HG03103 (cell line): ENCODE data around the gene STX19.

Source experiments
- ATAC-seq: cut with Tn5 transposase; IDR thresholded peaks from one replicate; pipeline ENCODE4 v1.9.1; 2021; ENCODE audit warnings: low read depth; ENCODE audit not compliant: unreplicated experiment

Gene STX19

DNA sequence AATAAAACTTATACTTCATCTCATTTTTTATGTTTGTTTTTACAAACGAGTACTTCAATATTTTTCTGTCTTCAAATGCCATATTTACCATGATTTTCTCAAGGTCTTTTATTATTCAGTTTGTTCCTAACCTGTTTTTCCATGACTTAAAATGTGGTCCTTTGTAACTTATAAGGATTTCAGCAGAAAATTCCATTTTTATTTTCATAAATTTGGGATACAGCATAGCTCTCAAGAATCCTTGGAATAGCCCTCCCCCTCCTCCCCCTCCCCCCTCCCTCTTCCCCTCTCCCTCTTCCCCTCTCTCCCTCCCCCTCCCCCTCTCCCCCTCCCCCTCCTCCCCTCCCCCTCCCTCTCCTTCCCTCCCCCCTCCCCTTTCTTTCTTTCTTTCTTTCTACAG is 14.9 kb upstream of the STX19 start:
- ATAC-seq = no peak

DNA sequence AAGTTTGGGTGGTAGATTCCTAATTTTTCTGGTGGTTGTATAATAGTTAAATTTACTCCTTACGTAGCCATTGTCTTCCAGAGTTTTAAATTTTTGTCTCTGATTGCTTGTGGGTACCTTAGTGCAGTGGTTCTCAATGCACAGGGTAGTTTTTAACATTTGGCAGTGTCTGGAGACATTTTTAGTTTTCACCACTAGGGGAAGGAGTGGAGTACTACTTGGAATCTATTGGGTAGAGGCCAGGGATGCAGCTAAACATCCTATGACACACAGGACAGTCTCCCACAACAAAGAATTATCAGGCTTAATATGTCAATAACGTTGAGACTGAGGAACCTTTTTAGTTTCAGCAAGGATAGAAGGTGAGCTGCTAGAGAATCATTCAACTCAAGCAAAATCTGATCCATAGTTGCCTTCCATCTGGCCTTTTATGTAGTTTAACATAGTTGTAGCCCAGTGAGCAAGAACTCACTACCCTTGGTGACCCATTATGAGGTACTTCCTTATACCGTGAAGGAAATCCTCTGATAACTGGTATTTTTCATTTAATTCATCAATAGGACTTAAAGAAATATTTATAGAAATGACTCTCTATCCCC is 8.6 kb upstream of the STX19 start:
- peak; percentile 83 for ATAC-seq

DNA sequence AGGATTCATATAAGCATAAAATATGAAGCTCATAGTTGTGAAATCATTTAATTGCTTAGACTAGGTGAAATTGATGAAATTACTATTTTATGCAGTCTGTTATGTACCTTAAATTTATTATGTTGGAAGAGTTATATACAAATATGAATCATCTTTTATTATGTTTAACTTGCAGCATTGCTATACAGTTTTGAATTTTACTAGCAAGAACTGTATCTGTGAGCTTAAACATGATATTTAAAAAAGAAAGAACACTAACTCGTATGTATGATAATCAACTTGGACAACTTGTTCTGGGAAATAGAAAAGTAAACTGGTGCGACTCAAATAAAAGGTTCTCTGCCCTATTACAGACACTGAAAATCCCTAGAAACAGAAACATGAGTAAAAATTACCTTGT is 1.8 kb downstream of the STX19 start:
- ATAC-seq = no peak

DNA sequence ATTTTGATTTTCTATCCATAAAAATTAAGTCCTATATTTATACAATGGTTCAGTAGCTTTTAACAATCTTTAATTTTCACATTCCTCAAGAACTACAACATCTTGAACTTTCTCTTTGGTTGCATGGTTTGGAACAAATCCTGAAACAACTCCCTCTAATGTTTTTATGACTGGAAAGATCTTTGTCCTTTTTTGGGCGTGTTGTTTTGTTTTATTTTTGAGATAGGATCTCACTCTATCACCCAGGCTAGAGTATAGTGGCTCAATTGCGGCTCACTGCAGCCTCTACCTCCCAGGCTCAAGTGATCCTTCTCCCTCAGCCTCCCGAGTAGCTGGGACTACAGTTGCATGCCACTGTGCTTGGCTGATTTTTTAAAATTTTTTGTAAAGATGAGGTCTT is 4.0 kb downstream of the STX19 start:
- ATAC-seq = no peak

DNA sequence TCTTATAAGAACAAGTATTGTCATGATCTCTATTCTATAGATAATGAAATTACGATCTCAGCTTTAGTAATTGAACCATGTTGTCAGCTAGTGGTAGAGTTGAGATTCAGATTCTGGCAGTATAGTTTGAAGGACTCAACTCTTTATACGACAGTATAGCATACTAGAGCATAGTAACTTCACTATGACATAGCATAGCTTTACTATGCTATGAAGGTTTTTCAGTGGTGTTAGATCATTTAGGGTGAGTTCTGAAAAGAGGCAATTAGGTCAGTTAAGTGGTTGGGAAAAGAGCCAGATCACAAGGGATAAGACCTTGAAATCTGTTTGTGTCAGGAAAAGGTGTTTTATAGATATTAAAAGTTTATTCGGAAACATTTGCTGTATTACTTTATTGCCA is 8.1 kb downstream of the STX19 start:
- ATAC-seq = no peak

DNA sequence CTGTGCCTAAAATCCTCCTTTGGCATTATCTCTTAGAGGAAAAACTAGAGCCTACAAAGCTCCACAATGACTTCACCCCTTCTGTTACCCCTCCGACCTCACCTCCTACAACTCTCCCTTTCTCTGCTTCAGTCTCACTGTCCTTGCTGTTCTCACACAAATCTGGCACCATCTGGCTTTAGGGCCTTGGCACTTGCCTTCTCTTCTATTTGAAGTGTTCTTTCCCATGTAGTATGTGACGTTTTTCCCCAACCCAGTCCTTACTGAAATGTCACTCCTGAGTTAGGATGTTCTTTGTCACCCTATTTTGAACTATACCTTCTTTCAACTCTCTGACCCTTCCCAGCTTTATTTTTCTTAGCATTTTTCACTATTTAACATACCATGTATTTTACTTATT is 8.7 kb downstream of the STX19 start:
- no peak for ATAC-seq

DNA sequence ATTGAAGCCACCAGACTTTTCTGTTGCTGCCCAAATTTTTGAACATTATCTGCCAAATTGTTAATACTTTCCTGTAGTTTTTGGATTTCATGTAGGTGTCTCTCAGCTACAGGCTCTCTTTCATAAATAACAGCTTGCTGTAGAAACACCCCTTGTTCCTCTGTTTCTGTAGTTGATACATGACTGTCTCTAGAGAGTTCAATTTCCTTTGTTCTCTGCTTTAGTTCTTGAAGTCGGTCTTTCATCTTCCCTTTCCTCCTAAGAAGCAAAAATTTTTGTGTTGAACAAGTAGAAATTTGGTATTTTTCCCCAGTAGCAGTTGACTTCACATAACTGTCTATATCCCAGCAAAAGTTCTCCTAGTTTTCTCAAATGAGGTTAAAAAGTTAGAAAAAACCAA is 13.4 kb downstream of the STX19 start:
- ATAC-seq = no peak

DNA sequence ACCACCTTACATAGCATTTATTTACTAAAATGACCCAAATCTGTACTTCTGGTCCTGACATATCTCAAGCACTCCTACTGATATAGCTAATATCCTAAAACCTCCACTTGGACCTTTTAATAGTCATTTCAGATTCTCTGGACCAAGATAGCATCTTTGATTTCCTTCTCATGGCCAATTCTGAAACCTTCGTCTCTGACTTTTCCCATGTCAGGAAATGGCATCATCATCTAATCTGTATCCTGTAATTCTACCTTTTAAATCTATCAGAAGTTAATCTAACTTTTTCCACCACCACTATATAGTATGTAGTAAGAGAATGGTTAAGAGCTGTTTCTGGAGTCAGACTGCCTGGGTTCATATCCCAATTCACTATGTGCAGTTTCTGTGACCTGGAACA is 16.2 kb downstream of the STX19 start:
- no peak for ATAC-seq

DNA sequence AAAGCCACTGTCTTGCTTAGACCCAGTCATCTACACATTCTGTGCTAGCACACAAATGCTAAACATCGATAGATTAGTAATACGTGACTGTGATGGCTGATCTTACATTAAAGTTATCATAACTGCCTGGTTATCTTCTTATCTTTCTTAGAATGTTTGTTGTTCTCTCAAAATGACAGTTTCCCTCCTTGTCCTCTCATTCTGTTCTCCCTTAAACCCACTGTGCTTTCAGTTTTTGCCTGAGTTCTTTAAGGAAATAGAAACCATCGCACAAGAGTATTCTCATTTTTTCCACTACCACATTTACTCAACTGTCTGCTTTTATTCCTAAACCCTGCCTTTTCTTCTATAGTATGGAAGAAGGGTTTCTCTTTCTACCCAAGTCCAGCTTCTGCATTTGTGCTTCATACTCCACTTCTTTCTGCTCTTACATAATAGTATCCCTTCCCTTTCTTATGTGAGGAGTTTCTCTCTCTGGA is 17.1 kb downstream of the STX19 start:
- no peak for ATAC-seq

DNA sequence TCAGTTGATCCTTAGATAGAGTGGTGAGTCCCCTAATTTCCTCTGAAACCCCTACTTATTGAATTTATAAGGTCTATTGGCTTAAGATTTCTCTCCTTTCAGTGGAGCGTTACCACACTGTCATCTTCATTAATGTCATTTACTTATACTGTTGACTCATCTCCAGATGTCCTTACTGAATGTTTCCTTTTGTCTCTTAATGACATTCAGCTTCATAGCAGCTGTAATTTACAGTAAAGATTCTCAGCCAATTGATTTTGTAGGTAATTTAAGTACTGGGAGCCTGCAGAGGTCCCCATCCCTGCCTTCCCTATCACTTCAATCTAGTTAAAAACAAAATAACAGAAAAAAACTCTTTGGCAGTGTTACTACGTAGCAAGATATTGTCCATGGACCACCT is 18.8 kb downstream of the STX19 start:
- no peak for ATAC-seq

DNA sequence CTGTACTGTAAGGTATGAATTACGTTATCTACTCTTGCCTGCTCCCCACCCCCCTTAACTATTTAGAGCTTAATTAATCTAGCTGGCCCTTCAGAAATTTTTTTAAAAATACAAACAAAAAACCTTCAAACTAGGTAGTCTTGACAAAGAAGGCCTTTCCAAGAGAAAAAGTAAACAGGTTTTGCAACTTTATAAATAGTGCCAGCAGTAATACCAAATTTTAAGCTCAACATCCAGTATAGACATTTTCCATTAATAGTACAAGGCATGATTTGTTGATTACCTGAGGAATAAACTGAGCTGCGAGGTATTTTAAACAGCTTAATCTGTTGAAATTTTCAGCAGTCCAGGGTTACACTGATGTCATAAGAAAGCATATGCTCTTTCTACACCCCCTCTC is 20.1 kb downstream of the STX19 start:
- no peak for ATAC-seq

DNA sequence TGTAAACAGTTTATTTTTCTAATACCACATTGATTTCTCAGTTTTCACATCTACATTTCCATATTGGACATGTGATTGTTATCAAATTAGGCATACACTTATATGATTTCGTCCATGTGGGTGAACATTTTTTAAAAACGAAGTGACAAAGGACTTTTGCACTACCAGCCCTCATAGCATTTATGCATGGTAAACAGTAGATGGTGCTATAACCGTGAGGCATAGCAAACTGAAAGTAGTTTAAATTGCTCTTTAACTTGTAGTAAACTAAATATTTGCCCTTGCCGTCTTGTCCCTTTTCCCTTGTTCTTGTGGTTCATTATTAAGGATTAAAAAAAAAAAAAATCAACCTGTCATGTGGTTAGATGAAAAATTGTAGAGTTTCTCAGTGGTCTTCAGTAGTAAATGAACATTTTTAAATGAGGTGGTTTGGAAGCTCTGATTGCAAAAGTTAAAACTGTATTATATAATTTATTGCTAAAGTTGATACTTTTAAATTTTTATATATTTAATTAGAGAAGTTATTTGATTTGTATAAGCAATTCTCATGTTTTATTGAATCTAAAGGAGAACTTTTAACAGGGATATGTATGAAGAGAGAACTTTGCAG is 24.0 kb downstream of the STX19 start:
- peak; percentile 85 for ATAC-seq

DNA sequence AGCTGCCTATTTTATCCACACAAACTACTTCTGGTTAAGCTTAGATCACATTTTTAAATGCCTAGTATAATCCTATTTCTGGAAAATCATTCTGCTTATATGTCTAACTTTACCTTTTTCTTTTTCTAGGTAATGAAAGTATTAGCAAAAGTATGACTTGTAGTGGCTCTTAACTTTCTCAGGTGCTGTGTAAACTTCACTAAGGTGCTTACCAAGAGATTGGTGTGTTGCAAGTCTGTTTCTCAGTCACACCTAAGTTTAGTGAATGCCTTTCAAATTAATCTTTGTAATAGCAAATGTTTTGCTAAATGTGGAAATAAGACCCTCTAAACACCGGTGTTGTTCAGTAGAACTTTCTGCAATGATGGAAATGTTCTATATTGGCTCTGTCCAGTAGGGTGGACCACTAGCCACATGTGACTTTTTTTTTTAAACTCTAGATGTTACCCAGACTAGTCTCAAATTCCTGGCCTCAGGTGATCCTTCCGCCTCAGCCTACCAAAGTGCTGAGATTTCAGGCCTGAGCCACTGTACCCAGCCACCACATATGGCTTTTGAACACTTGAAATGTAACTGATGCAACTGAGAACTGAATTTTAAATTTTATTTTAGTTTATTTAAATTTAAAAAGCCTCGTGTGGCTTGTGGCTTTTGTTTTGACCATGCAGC is 26.4 kb downstream of the STX19 start:
- ATAC-seq = no peak

DNA sequence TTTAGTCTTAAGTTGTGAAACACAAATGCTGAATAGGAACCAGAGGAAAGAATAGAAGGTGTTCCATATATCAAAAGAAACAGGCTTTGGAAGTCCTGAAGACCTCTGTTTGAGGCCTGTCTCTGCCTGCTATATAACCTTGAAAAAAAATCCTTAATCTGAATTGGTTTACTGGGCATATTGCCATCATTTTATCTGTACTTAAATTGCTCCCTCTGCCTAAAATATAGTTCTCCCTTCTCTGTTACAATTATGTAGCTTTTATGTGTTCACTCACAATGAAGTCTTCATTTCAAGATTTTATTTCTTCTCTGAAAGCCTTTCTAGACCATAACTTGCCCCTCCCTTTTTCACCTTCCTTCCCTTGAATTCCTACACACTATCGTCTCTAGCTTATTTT is 27.2 kb downstream of the STX19 start:
- no peak for ATAC-seq

DNA sequence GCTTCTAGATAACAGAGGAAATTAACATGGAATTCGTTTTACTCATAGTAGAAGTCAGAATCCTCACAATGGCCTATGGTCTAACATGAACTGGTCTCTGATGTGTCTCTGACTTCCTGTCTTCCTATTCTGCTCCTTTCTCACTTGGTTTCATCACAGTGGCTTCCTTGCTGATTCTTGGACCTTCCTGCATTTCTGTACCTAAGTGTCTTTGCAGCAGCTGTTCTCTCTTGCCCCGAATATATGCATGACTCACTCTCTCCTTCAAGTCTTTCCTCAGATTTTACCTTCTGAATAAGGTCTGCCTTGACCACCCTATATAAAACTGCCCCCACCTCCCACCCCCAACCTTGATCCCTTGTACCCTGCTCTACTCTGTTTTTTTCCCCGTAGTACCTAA is 34.3 kb downstream of the STX19 start:
- ATAC-seq = no peak

DNA sequence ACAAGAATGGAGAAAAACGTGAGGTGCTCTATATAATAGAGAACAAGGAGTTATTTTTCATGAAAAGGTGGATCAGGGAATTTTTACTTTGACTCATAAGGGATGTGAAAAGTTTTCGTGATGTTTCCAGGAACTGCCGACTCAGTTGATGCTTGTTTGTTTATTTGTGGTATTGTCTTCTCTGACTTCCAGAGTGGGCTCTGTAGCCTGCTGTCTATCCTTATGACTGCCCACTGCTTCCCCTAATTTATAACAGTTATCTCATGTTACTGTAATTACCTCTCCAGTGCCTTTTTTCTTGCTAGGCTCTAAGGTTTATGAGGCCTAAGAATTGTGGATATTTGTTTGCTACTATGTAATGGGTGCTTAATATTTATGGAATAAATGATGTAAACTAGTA is 36.2 kb downstream of the STX19 start:
- no peak for ATAC-seq

DNA sequence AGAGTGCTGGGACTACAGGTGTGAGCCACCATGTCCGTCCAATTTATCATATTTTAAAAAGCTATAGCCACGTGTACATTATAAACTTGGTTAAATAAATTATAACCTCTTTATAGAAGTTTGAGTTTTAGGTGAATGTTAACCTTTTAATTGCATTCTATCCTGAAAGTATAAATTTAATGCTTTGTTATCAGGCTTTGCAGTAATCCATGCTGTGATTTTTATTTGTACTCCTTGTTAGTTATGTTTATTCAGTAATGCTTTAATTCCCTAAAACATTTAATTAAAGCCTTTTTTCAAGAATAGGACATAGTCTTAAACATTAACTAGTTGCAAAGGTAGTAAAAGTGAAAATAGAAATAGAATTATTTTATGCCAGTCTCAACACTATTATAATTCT is 36.8 kb downstream of the STX19 start:
- no peak for ATAC-seq

DNA sequence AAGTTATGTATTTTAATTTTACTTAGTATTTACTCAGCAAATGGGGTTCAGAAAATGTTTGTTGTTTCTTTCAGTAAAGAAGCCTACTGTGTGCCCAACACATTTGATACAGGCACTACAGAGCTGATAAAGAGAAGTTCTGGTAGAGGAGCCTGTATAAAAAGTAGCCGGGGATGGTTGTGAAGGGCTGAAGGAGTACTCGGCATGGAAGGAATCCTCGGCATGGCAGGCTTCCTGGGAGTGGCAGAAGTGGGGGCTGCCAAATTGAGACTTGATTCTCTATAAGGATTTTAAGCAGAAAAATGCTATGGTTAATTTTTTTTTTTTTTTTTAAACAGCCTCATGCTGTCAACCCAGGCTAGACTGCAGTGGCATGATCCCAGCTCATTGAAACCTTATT is 39.2 kb downstream of the STX19 start:
- no peak for ATAC-seq

DNA sequence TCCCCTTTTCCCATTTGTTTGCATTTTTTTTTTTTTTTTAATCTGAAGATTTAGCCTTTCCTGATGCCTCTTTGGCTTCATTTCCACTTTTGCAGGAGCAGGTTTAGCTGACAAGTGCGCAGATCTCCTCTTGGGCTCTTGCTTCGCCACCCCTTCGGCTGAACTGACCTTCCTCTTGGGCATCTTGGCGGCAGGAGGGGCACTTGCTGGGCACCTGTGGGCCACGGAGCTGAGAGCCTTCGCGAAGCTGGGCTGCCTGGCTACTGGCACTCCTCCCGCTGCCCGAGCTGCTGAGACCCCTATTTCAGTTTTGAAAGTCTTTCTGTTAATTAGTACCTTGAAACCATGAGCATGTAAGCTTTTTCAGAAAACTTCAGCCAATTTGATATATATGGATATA is 39.6 kb downstream of the STX19 start:
- ATAC-seq = no peak

DNA sequence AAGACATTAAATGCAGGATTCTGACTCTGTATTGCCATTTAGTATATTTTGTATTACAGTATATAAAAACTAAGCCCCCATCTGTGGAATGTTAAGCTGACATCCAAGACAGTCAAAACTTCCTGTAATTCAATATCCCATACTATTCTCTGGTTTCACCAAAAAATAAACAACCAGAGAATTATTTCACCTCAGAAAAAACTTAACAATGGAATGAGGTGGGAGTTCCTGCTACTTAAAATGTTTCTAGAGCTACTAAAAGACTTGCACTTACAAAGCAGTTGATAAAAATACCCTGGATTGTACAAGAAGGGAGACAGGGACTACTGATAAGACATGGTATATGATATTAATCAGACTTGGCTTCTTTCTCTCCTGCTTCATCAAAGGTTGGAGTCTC is 40.1 kb downstream of the STX19 start:
- ATAC-seq = no peak

DNA sequence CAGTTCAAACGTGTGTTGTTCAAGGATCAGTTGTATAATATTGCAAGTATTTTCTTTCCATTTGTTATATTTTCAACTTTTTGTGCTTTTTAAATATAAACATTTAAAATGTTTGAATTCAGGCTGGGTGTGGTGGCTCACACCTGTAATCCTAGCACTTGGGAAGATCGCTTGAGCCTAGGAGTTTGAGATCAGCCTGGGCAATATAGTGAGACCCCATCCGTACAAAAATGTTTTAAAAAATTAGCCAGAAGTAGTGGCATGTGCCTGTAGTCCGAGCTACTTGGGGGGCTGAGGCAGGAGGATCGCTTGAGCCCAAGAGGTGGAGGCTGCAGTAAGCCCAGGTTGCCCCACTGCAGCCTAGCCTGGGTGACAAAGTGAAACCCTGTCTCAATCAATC is 43.8 kb downstream of the STX19 start:
- ATAC-seq = no peak

DNA sequence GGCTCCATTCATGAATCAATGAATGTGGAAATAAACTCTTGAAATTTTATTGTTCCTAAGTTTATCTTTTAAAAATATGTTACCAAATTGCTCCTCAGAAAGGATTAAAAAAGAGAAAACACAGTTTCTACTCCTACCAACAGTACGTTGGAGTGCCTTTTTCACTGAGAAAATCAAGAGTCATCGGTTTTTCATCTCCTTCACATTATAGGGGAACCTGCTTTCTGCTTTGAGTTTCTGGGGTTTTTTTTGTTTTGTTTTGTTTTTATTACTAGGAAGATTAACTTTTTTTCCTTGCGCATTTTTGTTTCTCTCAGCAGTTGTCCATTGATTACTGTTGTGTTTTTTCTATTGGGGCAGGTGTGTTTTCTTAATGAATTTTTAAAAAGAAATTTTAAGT is 45.0 kb downstream of the STX19 start:
- no peak for ATAC-seq
